WERI-Rb-1 (cell line): ENCODE data around the gene ANTKMT.

ENCODE experiments used
- DNase-seq: peaks from one replicate; pipeline ENCODE4 v3.0.0-alpha.2; 2020
- H3K27ac ChIP-seq: fragments of 250-450 bp; sonication (Bioruptor Pico); 2 replicates; pipeline ENCODE4 v1.5.1; 2020; ENCODE audit warnings: mild to moderate bottlenecking, moderate library complexity
- H3K27me3 ChIP-seq: fragments of 250-450 bp; sonication (Bioruptor Pico); 2 replicates; pipeline ENCODE4 v1.5.1; 2021; ENCODE audit warnings: mild to moderate bottlenecking, low read depth, moderate library complexity; ENCODE audit not compliant: insufficient read depth, severe bottlenecking
- H3K36me3 ChIP-seq: fragments of 250-450 bp; sonication (Bioruptor Pico); 2 replicates; pipeline ENCODE4 v1.5.1; 2020; ENCODE audit warnings: mild to moderate bottlenecking, moderate library complexity
- H3K4me3 ChIP-seq: 2 replicates; pipeline ENCODE4 v1.5.1; 2011; ENCODE audit warnings: low read depth, mild to moderate bottlenecking, control low read depth, low read length
- H3K9me3 ChIP-seq: fragments of 250-450 bp; sonication (Bioruptor Pico); 2 replicates; pipeline ENCODE4 v1.5.1; 2021; ENCODE audit warnings: mild to moderate bottlenecking, moderate library complexity; ENCODE audit not compliant: severe bottlenecking
- TF ChIP-seq, protein P1 (sequence below): IDR thresholded peaks from 2 replicates; pipeline ENCODE4 v1.5.1; 2011; ENCODE audit warnings: low read depth, mild to moderate bottlenecking, control low read depth, inconsistent platforms, low read length

Gene ANTKMT

GRCh38 chr16:723695-724094 lies 2.7 kb downstream of the ANTKMT start:
- H3K4me3 ChIP-seq, result no peak overlapping the region
- H3K27me3 ChIP-seq, result no peaks in the 10 kb centered on the region
- DNase-seq, result no peak
- no peaks in the 10 kb centered on the region for H3K9me3 ChIP-seq
- H3K27ac ChIP-seq, result no peak overlapping the region
- TF ChIP-seq, protein P1, sequence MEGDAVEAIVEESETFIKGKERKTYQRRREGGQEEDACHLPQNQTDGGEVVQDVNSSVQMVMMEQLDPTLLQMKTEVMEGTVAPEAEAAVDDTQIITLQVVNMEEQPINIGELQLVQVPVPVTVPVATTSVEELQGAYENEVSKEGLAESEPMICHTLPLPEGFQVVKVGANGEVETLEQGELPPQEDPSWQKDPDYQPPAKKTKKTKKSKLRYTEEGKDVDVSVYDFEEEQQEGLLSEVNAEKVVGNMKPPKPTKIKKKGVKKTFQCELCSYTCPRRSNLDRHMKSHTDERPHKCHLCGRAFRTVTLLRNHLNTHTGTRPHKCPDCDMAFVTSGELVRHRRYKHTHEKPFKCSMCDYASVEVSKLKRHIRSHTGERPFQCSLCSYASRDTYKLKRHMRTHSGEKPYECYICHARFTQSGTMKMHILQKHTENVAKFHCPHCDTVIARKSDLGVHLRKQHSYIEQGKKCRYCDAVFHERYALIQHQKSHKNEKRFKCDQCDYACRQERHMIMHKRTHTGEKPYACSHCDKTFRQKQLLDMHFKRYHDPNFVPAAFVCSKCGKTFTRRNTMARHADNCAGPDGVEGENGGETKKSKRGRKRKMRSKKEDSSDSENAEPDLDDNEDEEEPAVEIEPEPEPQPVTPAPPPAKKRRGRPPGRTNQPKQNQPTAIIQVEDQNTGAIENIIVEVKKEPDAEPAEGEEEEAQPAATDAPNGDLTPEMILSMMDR, result no peak
- H3K36me3 ChIP-seq, result peaks cover 6% of the 10 kb centered on the region

DNA sequence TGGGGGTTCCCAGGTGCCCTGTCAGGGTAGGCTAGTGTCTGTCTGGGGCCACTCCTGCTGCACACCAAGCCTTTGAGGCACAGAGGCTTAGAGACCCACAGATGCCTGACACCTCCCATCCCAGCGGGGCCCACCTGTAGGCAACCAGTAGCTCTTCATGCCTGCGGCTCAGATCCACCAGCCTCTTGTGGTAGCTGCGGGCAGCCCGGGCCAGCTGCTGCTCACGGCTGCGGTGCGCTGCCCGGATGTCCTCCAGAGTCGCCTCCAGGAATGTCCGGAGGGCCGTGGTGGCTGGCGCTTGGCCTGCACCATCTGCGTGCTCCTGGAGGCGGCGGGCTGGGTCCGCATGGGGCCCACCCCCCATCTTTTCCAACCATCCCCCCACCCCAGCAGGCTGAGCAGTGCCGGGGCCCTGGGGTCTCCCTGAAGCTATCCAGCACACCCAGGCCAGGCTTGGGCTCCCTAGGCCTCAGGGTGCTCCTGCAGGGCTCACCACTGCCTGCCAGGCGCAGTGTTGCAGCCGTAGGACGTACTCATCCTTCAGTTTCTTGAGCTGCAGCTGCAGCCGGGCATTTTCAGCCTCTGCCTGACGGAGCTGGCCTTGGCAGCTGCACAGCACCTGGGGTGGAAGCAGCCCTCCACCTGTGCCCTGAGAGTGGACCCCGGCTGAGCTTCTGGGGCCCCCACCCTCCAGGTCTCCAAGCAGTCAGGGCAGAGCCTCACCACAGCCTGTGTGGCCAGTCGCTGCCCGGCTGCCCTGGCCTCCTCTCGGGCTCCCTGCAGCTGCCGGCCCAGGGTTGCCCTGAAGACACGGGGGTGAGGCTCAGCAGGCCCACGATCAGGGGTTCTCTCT lies 3.5 kb downstream of the ANTKMT start:
- no peak overlapping the region for H3K27ac ChIP-seq
- H3K36me3 ChIP-seq, result peaks cover 6% of the 10 kb centered on the region
- H3K27me3 ChIP-seq, result no peaks in the 10 kb centered on the region
- no peak overlapping the region for H3K4me3 ChIP-seq
- TF ChIP-seq, protein P1, result no peak
- DNase-seq, result no peak
- no peaks in the 10 kb centered on the region for H3K9me3 ChIP-seq

DNA sequence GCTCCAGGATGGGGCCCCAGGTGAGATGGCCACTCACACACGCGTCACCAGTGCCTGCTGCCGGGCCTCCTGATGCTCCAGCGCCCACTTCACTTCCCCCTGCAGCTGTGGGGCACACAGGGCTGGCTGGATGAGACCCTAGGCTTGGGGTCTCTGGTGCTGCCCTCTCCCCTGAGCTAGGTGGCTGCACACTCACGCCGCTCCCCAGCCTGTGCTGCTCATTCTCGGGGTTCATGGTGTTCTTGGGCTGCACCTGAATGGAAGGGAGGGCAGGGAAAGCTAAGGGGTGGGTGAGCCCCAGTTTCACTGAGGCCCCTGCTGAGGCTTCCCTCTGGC lies 4.1 kb downstream of the ANTKMT start:
- DNase-seq, result no peak
- Histone ChIP-seq H3K4me3 (no peak overlapping the region), H3K27me3 (no peaks in the 10 kb centered on the region), H3K27ac (no peak overlapping the region), H3K9me3 (no peaks in the 10 kb centered on the region), H3K36me3 (peaks cover 6% of the 10 kb centered on the region)
- TF ChIP-seq, protein P1, result no peak

- H3K27me3 ChIP-seq, result no peaks in the 10 kb centered on the region
- DNase-seq, result no peak
- H3K4me3 ChIP-seq, result no peak overlapping the region
- TF ChIP-seq, protein P1, result no peak
- peaks cover 9% of the 10 kb centered on the region for H3K36me3 ChIP-seq
- H3K9me3 ChIP-seq, result no peaks in the 10 kb centered on the region
- H3K27ac ChIP-seq, result no peak overlapping the region
Observed at GRCh38 chr16:725463-726187, 4.7 kb downstream of the ANTKMT start.

- DNase-seq, result no peak
- Histone ChIP-seq H3K9me3 (no peaks in the 10 kb centered on the region), H3K4me3 (no peak overlapping the region), H3K36me3 (peaks cover 9% of the 10 kb centered on the region), H3K27me3 (no peaks in the 10 kb centered on the region), H3K27ac (no peak overlapping the region)
- TF ChIP-seq, protein P1, result no peak
Observed at GRCh38 chr16:726188-726437, 5.2 kb downstream of the ANTKMT start.
